Neural cell (in vitro differentiated cells): ENCODE data around the gene DENND10. TPM values are rescaled to one million over a fixed set of nuclear protein-coding genes. Genes with fewer than 3 reads are reported as not detected.

ENCODE experiments used
- H2AFZ ChIP-seq: fragments of 200-600, 300-800 bp; sonication (generic), shearing (Covaris generic); 2 replicates; pipeline ENCODE4 v1.6.0; 2014; ENCODE audit warnings: low read depth, mild to moderate bottlenecking, antibody characterized with exemption, low read length, moderate library complexity
- H3F3A ChIP-seq: fragments of 200-600 bp; shearing (Covaris generic); 2 replicates; pipeline ENCODE4 v1.6.1; 2016; ENCODE audit warnings: mild to moderate bottlenecking, moderate library complexity, mixed read lengths, antibody characterized with exemption, low read length; ENCODE audit not compliant: insufficient read depth, poor library complexity, severe bottlenecking
- H3K27ac ChIP-seq: fragments of 200-600, 300-800 bp; sonication (generic), shearing (Covaris generic); 2 replicates; pipeline ENCODE4 v1.5.1; 2014; ENCODE audit warnings: mild to moderate bottlenecking, low read length, moderate library complexity
- H3K27me3 ChIP-seq: fragments of 300-800, 200-600 bp; sonication (generic), shearing (Covaris generic); 2 replicates; pipeline ENCODE4 v1.6.0; 2014; ENCODE audit warnings: mild to moderate bottlenecking, low read depth, low read length, moderate library complexity; ENCODE audit not compliant: insufficient read depth
- H3K36me3 ChIP-seq: fragments of 300-800, 200-600 bp; sonication (generic), shearing (Covaris generic); 2 replicates; pipeline ENCODE4 v1.5.1; 2014; ENCODE audit warnings: mild to moderate bottlenecking, antibody characterized with exemption, low read length, moderate library complexity; ENCODE audit not compliant: insufficient read depth
- H3K4me2 ChIP-seq: fragments of 300-800, 200-600 bp; sonication (generic), shearing (Covaris generic); 2 replicates; pipeline ENCODE4 v1.6.0; 2014; ENCODE audit warnings: mild to moderate bottlenecking, low read length
- H3K4me3 ChIP-seq: fragments of 300-800, 200-600 bp; sonication (generic), shearing (Covaris generic); 2 replicates; pipeline ENCODE4 v1.5.1; 2014; ENCODE audit warnings: mild to moderate bottlenecking, low read length, moderate library complexity
- H3K79me2 ChIP-seq: fragments of 200-600 bp; shearing (Covaris generic); replicated peaks from 2 replicates; pipeline ENCODE4 v1.6.0; 2014; ENCODE audit warnings: mild to moderate bottlenecking, low read length, moderate library complexity; ENCODE audit not compliant: insufficient read depth
- H3K9ac ChIP-seq: fragments of 300-800, 200-600 bp; sonication (generic), shearing (Covaris generic); 2 replicates; pipeline ENCODE4 v1.6.1; 2016; ENCODE audit warnings: mild to moderate bottlenecking, low read length, mixed read lengths
- H3K9me2 ChIP-seq: fragments of 200-600 bp; shearing (Covaris generic); 2 replicates; pipeline ENCODE4 v1.6.1; 2016; ENCODE audit warnings: mild to moderate bottlenecking, low read length, mixed read lengths; ENCODE audit not compliant: insufficient read depth
- H3K9me3 ChIP-seq: fragments of 200-600, 300-800 bp; sonication (generic), shearing (Covaris generic); 2 replicates; pipeline ENCODE4 v1.6.1; 2016; ENCODE audit warnings: mild to moderate bottlenecking, mixed run types, low read length, moderate library complexity, mixed read lengths
- H4K20me1 ChIP-seq: fragments of 200-600 bp; shearing (Covaris generic); 2 replicates; pipeline ENCODE4 v1.6.1; 2016; ENCODE audit warnings: mild to moderate bottlenecking, mixed run types; ENCODE audit not compliant: insufficient read depth
- EP300 ChIP-seq: fragments of 450-650 bp; conservative IDR thresholded peaks from 2 replicates; pipeline ENCODE4 v1.6.1; 2014; ENCODE audit warnings: antibody characterized with exemption, mild to moderate bottlenecking, moderate library complexity; ENCODE audit not compliant: poor library complexity, severe bottlenecking
- EZH2 ChIP-seq: fragments of 200-600, 300-800 bp; shearing (Covaris generic), sonication (generic); IDR thresholded peaks from 2 replicates; pipeline ENCODE4 v1.6.1; 2014; ENCODE audit warnings: antibody characterized with exemption, low read length, borderline replicate concordance, mild to moderate bottlenecking; ENCODE audit not compliant: insufficient read depth, poor library complexity, severe bottlenecking
- MXI1 ChIP-seq: fragments of 450-650 bp; conservative IDR thresholded peaks from 2 replicates; pipeline ENCODE4 v1.6.1; 2014; ENCODE audit warnings: antibody characterized with exemption, mild to moderate bottlenecking; ENCODE audit not compliant: poor library complexity, severe bottlenecking
- POLR2AphosphoS5 ChIP-seq: IDR thresholded peaks from 2 replicates; pipeline ENCODE4 v1.6.1; 2012
- RAD21 ChIP-seq: fragments of 450-650 bp; conservative IDR thresholded peaks from 2 replicates; pipeline ENCODE4 v1.6.1; 2014; ENCODE audit warnings: antibody characterized with exemption, mild to moderate bottlenecking, moderate library complexity
- SMC3 ChIP-seq: fragments of 450-650 bp; conservative IDR thresholded peaks from 2 replicates; pipeline ENCODE4 v1.6.1; 2014; ENCODE audit warnings: antibody characterized with exemption, mild to moderate bottlenecking, moderate library complexity; ENCODE audit not compliant: poor library complexity
- TAF1 ChIP-seq: IDR thresholded peaks from 2 replicates; pipeline ENCODE4 v1.6.1; 2012; ENCODE audit warnings: low read depth
- polyA plus RNA-seq: library from polyadenylated mRNA; depleted of rRNA; stranded (reverse); fragments of >200 nt; gene quantifications from 2 replicates; pipeline ENCODE4 v1.2.3, GENCODE V29; 2014
- TF ChIP-seq, protein P1 (sequence below): IDR thresholded peaks from 2 replicates; pipeline ENCODE4 v1.6.1; 2012; ENCODE audit warnings: borderline replicate concordance
- TF ChIP-seq, protein P2 (sequence below): fragments of 450-650 bp; IDR thresholded peaks from 2 replicates; pipeline ENCODE4 v1.5.1; 2014; ENCODE audit warnings: antibody characterized with exemption, mild to moderate bottlenecking, moderate library complexity; ENCODE audit not compliant: poor library complexity, severe bottlenecking

DENND10 gene
- polyA plus RNA-seq, 1 donor from 2014 or later: 81.6 TPM

DNA sequence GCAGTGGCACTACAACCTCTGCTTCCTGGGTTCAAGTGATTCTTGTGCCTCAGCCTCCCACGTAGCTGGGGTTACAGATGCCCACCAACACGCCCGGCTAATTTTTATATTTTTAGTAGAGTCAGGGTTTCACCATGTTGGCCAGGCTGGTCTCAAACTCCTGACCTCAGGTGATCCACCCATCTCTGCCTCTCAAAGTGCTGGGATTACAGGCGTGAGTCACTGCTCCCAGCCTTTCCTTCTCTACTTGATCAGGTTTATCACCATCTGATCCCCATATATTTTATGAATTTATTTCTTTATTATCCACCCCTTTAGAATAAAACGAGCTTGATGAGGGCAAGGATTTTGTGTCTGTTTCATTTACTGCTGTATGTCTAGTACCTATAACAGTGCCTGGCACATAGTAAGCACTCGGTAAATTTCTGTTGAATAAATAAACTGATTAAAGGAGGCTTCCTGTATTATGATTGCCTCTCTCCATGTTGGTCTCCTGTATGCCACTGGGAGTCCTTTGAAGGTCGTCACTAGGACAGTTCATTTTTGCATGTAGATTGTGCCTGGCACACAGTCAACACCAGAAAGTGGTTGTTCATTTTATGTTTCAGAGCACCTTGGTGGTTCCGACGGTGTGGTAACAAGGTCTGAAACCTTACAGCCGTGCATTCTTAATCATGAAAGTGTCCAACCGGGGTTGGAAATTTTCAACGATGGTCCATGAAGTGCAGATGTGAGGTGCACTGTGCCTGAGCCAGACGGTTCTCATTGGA is 13.7 kb upstream of the DENND10 start:
- H3K9me2 ChIP-seq: no peaks in the 10 kb centered on the region
- TF ChIP-seq MXI1 (no peak), SMC3 (no peak), RAD21 (no peak), EP300 (no peak), POLR2AphosphoS5 (no peak), EZH2 (no peak), TAF1 (no peak)
- TF ChIP-seq, protein P1, sequence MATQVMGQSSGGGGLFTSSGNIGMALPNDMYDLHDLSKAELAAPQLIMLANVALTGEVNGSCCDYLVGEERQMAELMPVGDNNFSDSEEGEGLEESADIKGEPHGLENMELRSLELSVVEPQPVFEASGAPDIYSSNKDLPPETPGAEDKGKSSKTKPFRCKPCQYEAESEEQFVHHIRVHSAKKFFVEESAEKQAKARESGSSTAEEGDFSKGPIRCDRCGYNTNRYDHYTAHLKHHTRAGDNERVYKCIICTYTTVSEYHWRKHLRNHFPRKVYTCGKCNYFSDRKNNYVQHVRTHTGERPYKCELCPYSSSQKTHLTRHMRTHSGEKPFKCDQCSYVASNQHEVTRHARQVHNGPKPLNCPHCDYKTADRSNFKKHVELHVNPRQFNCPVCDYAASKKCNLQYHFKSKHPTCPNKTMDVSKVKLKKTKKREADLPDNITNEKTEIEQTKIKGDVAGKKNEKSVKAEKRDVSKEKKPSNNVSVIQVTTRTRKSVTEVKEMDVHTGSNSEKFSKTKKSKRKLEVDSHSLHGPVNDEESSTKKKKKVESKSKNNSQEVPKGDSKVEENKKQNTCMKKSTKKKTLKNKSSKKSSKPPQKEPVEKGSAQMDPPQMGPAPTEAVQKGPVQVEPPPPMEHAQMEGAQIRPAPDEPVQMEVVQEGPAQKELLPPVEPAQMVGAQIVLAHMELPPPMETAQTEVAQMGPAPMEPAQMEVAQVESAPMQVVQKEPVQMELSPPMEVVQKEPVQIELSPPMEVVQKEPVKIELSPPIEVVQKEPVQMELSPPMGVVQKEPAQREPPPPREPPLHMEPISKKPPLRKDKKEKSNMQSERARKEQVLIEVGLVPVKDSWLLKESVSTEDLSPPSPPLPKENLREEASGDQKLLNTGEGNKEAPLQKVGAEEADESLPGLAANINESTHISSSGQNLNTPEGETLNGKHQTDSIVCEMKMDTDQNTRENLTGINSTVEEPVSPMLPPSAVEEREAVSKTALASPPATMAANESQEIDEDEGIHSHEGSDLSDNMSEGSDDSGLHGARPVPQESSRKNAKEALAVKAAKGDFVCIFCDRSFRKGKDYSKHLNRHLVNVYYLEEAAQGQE: no peak
- TF ChIP-seq, protein P2, sequence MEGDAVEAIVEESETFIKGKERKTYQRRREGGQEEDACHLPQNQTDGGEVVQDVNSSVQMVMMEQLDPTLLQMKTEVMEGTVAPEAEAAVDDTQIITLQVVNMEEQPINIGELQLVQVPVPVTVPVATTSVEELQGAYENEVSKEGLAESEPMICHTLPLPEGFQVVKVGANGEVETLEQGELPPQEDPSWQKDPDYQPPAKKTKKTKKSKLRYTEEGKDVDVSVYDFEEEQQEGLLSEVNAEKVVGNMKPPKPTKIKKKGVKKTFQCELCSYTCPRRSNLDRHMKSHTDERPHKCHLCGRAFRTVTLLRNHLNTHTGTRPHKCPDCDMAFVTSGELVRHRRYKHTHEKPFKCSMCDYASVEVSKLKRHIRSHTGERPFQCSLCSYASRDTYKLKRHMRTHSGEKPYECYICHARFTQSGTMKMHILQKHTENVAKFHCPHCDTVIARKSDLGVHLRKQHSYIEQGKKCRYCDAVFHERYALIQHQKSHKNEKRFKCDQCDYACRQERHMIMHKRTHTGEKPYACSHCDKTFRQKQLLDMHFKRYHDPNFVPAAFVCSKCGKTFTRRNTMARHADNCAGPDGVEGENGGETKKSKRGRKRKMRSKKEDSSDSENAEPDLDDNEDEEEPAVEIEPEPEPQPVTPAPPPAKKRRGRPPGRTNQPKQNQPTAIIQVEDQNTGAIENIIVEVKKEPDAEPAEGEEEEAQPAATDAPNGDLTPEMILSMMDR: no peak
- no peaks in the 10 kb centered on the region for H3K79me2 ChIP-seq
- H4K20me1 ChIP-seq: no peaks in the 10 kb centered on the region
- no peak overlapping the region for H2AFZ ChIP-seq
- H3F3A ChIP-seq: no peaks in the 10 kb centered on the region
- no peaks in the 10 kb centered on the region for H3K9me3 ChIP-seq
- H3K36me3 ChIP-seq: no peaks in the 10 kb centered on the region
- H3K4me2 ChIP-seq: no peak overlapping the region
- no peak overlapping the region for H3K4me3 ChIP-seq
- no peaks in the 10 kb centered on the region for H3K27me3 ChIP-seq
- no peak overlapping the region for H3K27ac ChIP-seq
- H3K9ac ChIP-seq: no peak overlapping the region

DNA sequence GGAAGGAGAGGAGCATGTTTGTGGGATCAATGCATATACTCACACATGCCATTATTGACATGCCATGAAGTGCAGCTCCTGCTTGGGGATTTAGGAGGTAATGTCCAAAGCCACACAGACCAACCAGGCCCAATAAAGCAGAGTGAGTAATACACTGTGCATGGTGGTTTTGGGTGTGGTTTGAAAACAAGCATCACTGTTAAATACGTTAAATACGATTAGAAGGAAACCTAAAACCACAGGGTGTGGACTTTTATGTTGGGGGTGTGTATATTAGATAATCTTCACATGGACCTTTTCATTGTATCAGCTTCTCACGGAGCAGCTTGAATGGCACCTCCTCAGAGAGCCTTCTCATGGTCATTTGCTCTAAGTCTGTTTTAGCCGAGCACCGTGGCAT is 12.9 kb upstream of the DENND10 start:
- H3K9me3 ChIP-seq: no peaks in the 10 kb centered on the region
- H2AFZ ChIP-seq: no peak overlapping the region
- H3K4me2 ChIP-seq: no peak overlapping the region
- H3K27ac ChIP-seq: no peak overlapping the region
- no peaks in the 10 kb centered on the region for H3K79me2 ChIP-seq
- no peaks in the 10 kb centered on the region for H3K9me2 ChIP-seq
- no peaks in the 10 kb centered on the region for H3F3A ChIP-seq
- H3K36me3 ChIP-seq: no peaks in the 10 kb centered on the region
- H3K9ac ChIP-seq: no peak overlapping the region
- TF ChIP-seq SMC3 (no peak), POLR2AphosphoS5 (no peak), TAF1 (no peak), EZH2 (no peak), RAD21 (no peak), EP300 (no peak), MXI1 (no peak)
- TF ChIP-seq, protein P2: no peak
- TF ChIP-seq, protein P1: no peak
- no peak overlapping the region for H3K4me3 ChIP-seq
- no peaks in the 10 kb centered on the region for H3K27me3 ChIP-seq
- H4K20me1 ChIP-seq: no peaks in the 10 kb centered on the region
